ENCODE data around the gene MICAL3.
"Not testable (repeated sequence)": the region's sequence is repeated elsewhere in the genome, so short reads cannot be mapped to it uniquely, and the experiment has no call there.

Gene MICAL3

GRCh38 chr22:17985606-17986005 lies 38.8 kb downstream of the MICAL3 start:
- POLR2A ChIA-PET = no interaction called here
- CTCF ChIA-PET = no interaction called here
- TF ChIP-seq CTBP1 (IDR thresholded peaks at IDR 0.05; ENCODE audit: borderline replicate concordance) (no peak), FOXM1 (IDR thresholded peaks at IDR 0.05; ENCODE audit: borderline replicate concordance) (no peak)

GRCh38 chr22:17985071-17985470 lies 39.3 kb downstream of the MICAL3 start:
- POLR2A ChIA-PET; CTCF ChIA-PET; DNase-seq (ENCODE audit: extremely low spot score): not testable (repeated sequence)

More at GRCh38 chr22:17985606-17986005, 38.8 kb downstream of the MICAL3 start:
- no peak for DNase-seq (ENCODE audit: extremely low spot score)

GRCh38 chr22:17984114-17984513 lies 40.2 kb downstream of the MICAL3 start:
- TF ChIP-seq SP1 (IDR thresholded peaks at IDR 0.05) (no peak), ELF4 (IDR thresholded peaks at IDR 0.05) (no peak), HDGF (IDR thresholded peaks at IDR 0.05; ENCODE audit: borderline replicate concordance) (no peak), ARNT (IDR thresholded peaks at IDR 0.05) (no peak), SUZ12 (IDR thresholded peaks at IDR 0.05) (no peak), NFRKB (IDR thresholded peaks at IDR 0.05) (no peak)
- CTCF ChIA-PET = no interaction called here
- no peak for DNase-seq (ENCODE audit: extremely low spot score)
- POLR2A ChIA-PET = no interaction called here

GRCh38 chr22:17982572-17983141 lies 41.7 kb downstream of the MICAL3 start:
- POLR2A ChIA-PET = no interaction called here
- no peak for TF ChIP-seq BHLHE40 (IDR thresholded peaks at IDR 0.05; ENCODE audit: borderline replicate concordance)
- no peak for TF ChIP-seq PKNOX1 (IDR thresholded peaks at IDR 0.05)
- no peak for TF ChIP-seq LEF1 (IDR thresholded peaks at IDR 0.05; ENCODE audit: borderline replicate concordance)
- TF ChIP-seq L3MBTL2 (conservative IDR thresholded peaks at IDR 0.05) = no peak
- no peak for TF ChIP-seq ZNF384 (IDR thresholded peaks at IDR 0.05)
- no peak for TF ChIP-seq NFRKB (IDR thresholded peaks at IDR 0.05)
- CTCF ChIA-PET = interaction anchor here (0.6 kb wide), 1 partner anchor 46 kb away, joined by 3 read pairs; no protein-coding TSS in a partner anchor
- DNase-seq (ENCODE audit: extremely low spot score) = no peak

GRCh38 chr22:17981497-17981896 lies 42.9 kb downstream of the MICAL3 start:
- no peak for DNase-seq (ENCODE audit: extremely low spot score)
- ChIA-PET POLR2A (no interaction called here), CTCF (no interaction called here)
- TF ChIP-seq L3MBTL2 (conservative IDR thresholded peaks at IDR 0.05) = no peak
- TF ChIP-seq SUZ12 (IDR thresholded peaks at IDR 0.05) = no peak
- no peak for TF ChIP-seq TARDBP (IDR thresholded peaks at IDR 0.05)
- no peak for TF ChIP-seq CTBP1 (IDR thresholded peaks at IDR 0.05; ENCODE audit: borderline replicate concordance)
- TF ChIP-seq NFRKB (IDR thresholded peaks at IDR 0.05) = no peak
- TF ChIP-seq BHLHE40 (IDR thresholded peaks at IDR 0.05; ENCODE audit: borderline replicate concordance) = no peak
- no peak for TF ChIP-seq HDGF (IDR thresholded peaks at IDR 0.05; ENCODE audit: borderline replicate concordance)
- TF ChIP-seq FOXA1 (IDR thresholded peaks at IDR 0.05) = no peak
- TF ChIP-seq LEF1 (IDR thresholded peaks at IDR 0.05; ENCODE audit: borderline replicate concordance) = no peak
- TF ChIP-seq FOXM1 (IDR thresholded peaks at IDR 0.05; ENCODE audit: borderline replicate concordance) = no peak
- TF ChIP-seq ZNF384 (IDR thresholded peaks at IDR 0.05) = no peak
- TF ChIP-seq FOXK2 (IDR thresholded peaks at IDR 0.05) = no peak
- TF ChIP-seq SP1 (IDR thresholded peaks at IDR 0.05) = no peak
- TF ChIP-seq ARNT (IDR thresholded peaks at IDR 0.05) = no peak
- no peak for TF ChIP-seq PKNOX1 (IDR thresholded peaks at IDR 0.05)
- no peak for TF ChIP-seq ELF4 (IDR thresholded peaks at IDR 0.05)

GRCh38 chr22:17980638-17981051 lies 43.7 kb downstream of the MICAL3 start:
- CTCF ChIA-PET = no interaction called here

More at GRCh38 chr22:17980638-17981051, 43.7 kb downstream of the MICAL3 start:
- POLR2A ChIA-PET = no interaction called here
- DNase-seq (ENCODE audit: extremely low spot score) = no peak
- TF ChIP-seq BHLHE40 (IDR thresholded peaks at IDR 0.05; ENCODE audit: borderline replicate concordance) = no peak
- no peak for TF ChIP-seq ELF4 (IDR thresholded peaks at IDR 0.05)
- no peak for TF ChIP-seq CTBP1 (IDR thresholded peaks at IDR 0.05; ENCODE audit: borderline replicate concordance)
- TF ChIP-seq ARNT (IDR thresholded peaks at IDR 0.05) = no peak
- no peak for TF ChIP-seq L3MBTL2 (conservative IDR thresholded peaks at IDR 0.05)
- no peak for TF ChIP-seq FOXA1 (IDR thresholded peaks at IDR 0.05)
- TF ChIP-seq TARDBP (IDR thresholded peaks at IDR 0.05) = no peak
- no peak for TF ChIP-seq SUZ12 (IDR thresholded peaks at IDR 0.05)
- TF ChIP-seq PKNOX1 (IDR thresholded peaks at IDR 0.05) = no peak
- no peak for TF ChIP-seq FOXM1 (IDR thresholded peaks at IDR 0.05; ENCODE audit: borderline replicate concordance)
